Esophagus muscularis mucosa (tissue), 4 donors: ENCODE measurements around the gene ABHD17B. TPM values are rescaled to one million over a fixed set of nuclear protein-coding genes. Genes with fewer than 3 reads are reported as not detected.

ENCODE experiments used
- DNase-seq: peaks from one replicate; pipeline ENCODE4 v3.0.0-alpha.2; 2017; ENCODE audit errors: extremely low spot score
- H3K27ac ChIP-seq, 4 donors: fragments of 200-600 bp; sonication (generic); replicated peaks in 1 of 4; 1 replicate in 3 of 4; 2 replicates in 1 of 4; pipeline ENCODE4 v1.5.1; 2016 to 2019; ENCODE audit warnings: mild to moderate bottlenecking in 1 of 4
- H3K27me3 ChIP-seq, 4 donors: fragments of 200-600 bp; sonication (generic); one replicate each; pipeline versions ENCODE4 v1.5.1 to v1.6.0; 2016 to 2019
- H3K36me3 ChIP-seq, 4 donors: fragments of 200-600 bp; sonication (generic); one replicate each; pipeline ENCODE4 v1.5.1; 2016 to 2019
- H3K4me1 ChIP-seq, 4 donors: fragments of 200-600 bp; sonication (generic); one replicate each; pipeline ENCODE4 v1.5.1; 2016 to 2019
- H3K4me3 ChIP-seq, 4 donors: fragments of 200-600 bp; sonication (generic); 1 replicate in 2 of 4; 2 replicates in 2 of 4; pipeline ENCODE4 v1.5.1; 2016 to 2019; ENCODE audit warnings: mild to moderate bottlenecking in 4 of 4, moderate library complexity in 1 of 4
- H3K9me3 ChIP-seq, 4 donors: fragments of 200-600 bp; sonication (generic); 1 replicate in 3 of 4; 2 replicates in 1 of 4; pipeline ENCODE4 v1.5.1; 2016 to 2019
- CTCF ChIP-seq, 3 experiments: fragments of 200-600 bp in 2 of 3; fragments of 450-650 bp in 1 of 3; sonication (generic) in 2 of 3; IDR thresholded peaks; one replicate each; pipeline ENCODE4 v1.5.1; 2017 to 2019; ENCODE audit warnings: antibody characterized with exemption in 3 of 3, mild to moderate bottlenecking in 2 of 3, moderate library complexity in 1 of 3
- EP300 ChIP-seq: sonication (generic); formaldehyde crosslinking; IDR thresholded peaks from one replicate; pipeline ENCODE4 v1.6.1; 2017; ENCODE audit warnings: antibody characterized with exemption
- POLR2A ChIP-seq: fragments of 450-650 bp; IDR thresholded peaks from one replicate; pipeline ENCODE4 v1.6.1; 2017; ENCODE audit warnings: antibody characterized with exemption, moderate library complexity, mild to moderate bottlenecking, low read depth
- POLR2AphosphoS5 ChIP-seq, 2 donors: sonication (generic); formaldehyde crosslinking; IDR thresholded peaks; one replicate each; pipeline ENCODE4 v1.6.1; 2017; ENCODE audit warnings: antibody characterized with exemption in 2 of 2
- WGBS: methylation state at CpG from one replicate; pipeline ENCODE4 v1.1.5; 2018; 5-methylcytosine and 5-hydroxymethylcytosine counted together
- intact Hi-C: fragments of 100-400 bp; cut with DNase I; formaldehyde crosslinking; loops from one replicate; pipeline ENCODE4 v1.15.1; 2023
- total RNA-seq, 4 donors: library from RNA; depleted of rRNA; stranded (reverse); fragments of >200 nt; gene quantifications; one replicate each; pipeline versions ENCODE4 v1.1.0 to v1.2.1, GENCODE V29; 2016

Gene ABHD17B
- total RNA-seq, 4 donors from 2014 or later, result 10.4 to 20.4 (median 16.4) TPM

GRCh38 chr9:71847892-71848291, 63.1 kb downstream of the ABHD17B start:
- Histone ChIP-seq H3K36me3 (no peaks in the 10 kb centered on the region), H3K27me3 (no peaks in the 10 kb centered on the region), H3K9me3 (no peaks in the 10 kb centered on the region), H3K27ac (no peak overlapping the region), H3K4me3 (no peak overlapping the region), H3K4me1 (no peaks in the 10 kb centered on the region)
- intact Hi-C loops, result no loop called here
- WGBS, result 92% methylated on average over 2 of the region's 2 CpGs
- no peak for DNase-seq
- no peak for TF ChIP-seq CTCF (IDR thresholded peaks at IDR 0.05)
- TF ChIP-seq POLR2A, result no peak
- TF ChIP-seq EP300, result no peak

GRCh38 chr9:71844808-71845207, 66.2 kb downstream of the ABHD17B start:
- TF ChIP-seq EP300, result no peak
- TF ChIP-seq POLR2A, result no peak
- no peak for TF ChIP-seq CTCF (IDR thresholded peaks at IDR 0.05)
- no peak for TF ChIP-seq POLR2AphosphoS5 (IDR thresholded peaks at IDR 0.05)
- no peaks in the 10 kb centered on the region for H3K4me1 ChIP-seq
- no peak overlapping the region for H3K27ac ChIP-seq
- no peak for DNase-seq
- H3K36me3 ChIP-seq, result no peaks in the 10 kb centered on the region
- intact Hi-C loops, result no loop called here
- H3K4me3 ChIP-seq, result no peak overlapping the region
- no peaks in the 10 kb centered on the region for H3K27me3 ChIP-seq
- H3K9me3 ChIP-seq, result peaks cover 0 to 9% (median 0%) of the 10 kb centered on the region in 4 donors

GRCh38 chr9:71839668-71840067, 71.3 kb downstream of the ABHD17B start:
- no peak overlapping the region for H3K4me3 ChIP-seq
- no peak for TF ChIP-seq CTCF (IDR thresholded peaks at IDR 0.05)
- no peak for TF ChIP-seq POLR2A
- TF ChIP-seq POLR2AphosphoS5 (IDR thresholded peaks at IDR 0.05), result no peak
- no peak for TF ChIP-seq EP300
- intact Hi-C loops, result loop anchor here (10.0 kb wide), 1 partner anchor 155 kb away; no protein-coding TSS in a partner anchor
- no peaks in the 10 kb centered on the region for H3K27me3 ChIP-seq
- H3K27ac ChIP-seq, result no peak overlapping the region
- no peak for DNase-seq
- peaks cover 0 to 10% (median 2%) of the 10 kb centered on the region in 4 donors for H3K9me3 ChIP-seq
- no peaks in the 10 kb centered on the region for H3K36me3 ChIP-seq
- WGBS, result 88% methylated on average over 5 of the region's 5 CpGs
- H3K4me1 ChIP-seq, result no peaks in the 10 kb centered on the region

- peaks cover 0 to 10% (median 3%) of the 10 kb centered on the region in 4 donors for H3K9me3 ChIP-seq
- H3K4me1 ChIP-seq, result no peaks in the 10 kb centered on the region
- TF ChIP-seq CTCF (IDR thresholded peaks at IDR 0.05) (no peak), POLR2A (no peak), POLR2AphosphoS5 (IDR thresholded peaks at IDR 0.05) (no peak)
- H3K36me3 ChIP-seq, result no peaks in the 10 kb centered on the region
- DNase-seq, result no peak
- H3K4me3 ChIP-seq, result no peak overlapping the region
- H3K27me3 ChIP-seq, result no peaks in the 10 kb centered on the region
- intact Hi-C loops, result loop anchor here (10.0 kb wide), 1 partner anchor 159 kb away; no protein-coding TSS in a partner anchor
- no peak overlapping the region for H3K27ac ChIP-seq
These were observed 75.4 kb downstream of the ABHD17B start for GRCh38 chr9:71835596-71835995.

- no peak for DNase-seq
- H3K27ac ChIP-seq, result no peak overlapping the region
- no peaks in the 10 kb centered on the region for H3K27me3 ChIP-seq
- no peaks in the 10 kb centered on the region for H3K4me1 ChIP-seq
- peaks cover 0 to 10% (median 3%) of the 10 kb centered on the region in 4 donors for H3K9me3 ChIP-seq
- WGBS, result 58% methylated on average over 1 of the region's 1 CpG
- intact Hi-C loops, result loop anchor here (10.0 kb wide), 1 partner anchor 164 kb away; no protein-coding TSS in a partner anchor
- no peaks in the 10 kb centered on the region for H3K36me3 ChIP-seq
- TF ChIP-seq POLR2A, result no peak
- no peak for TF ChIP-seq POLR2AphosphoS5 (IDR thresholded peaks at IDR 0.05)
- H3K4me3 ChIP-seq, result no peak overlapping the region
These were observed 80.1 kb downstream of the ABHD17B start for GRCh38 chr9:71830929-71831328.
